Small intestine (tissue), 7 donors: Measurements from ENCODE around the gene PRR3. TPM values are rescaled to one million over a fixed set of nuclear protein-coding genes. Genes with fewer than 3 reads are reported as not detected.

Source experiments
- DNase-seq, 2 donors: peaks; one replicate each; pipeline versions ENCODE4 v3.0.0 to v3.0.0-alpha.2; 2013
- FAIRE-seq: peaks from 2 replicates; lab custom pipeline; 2012; peaks lifted over from hg19 to GRCh38; lab: Jason Lieb, UNC
- H3K27ac ChIP-seq, 3 donors: one replicate each; pipeline ENCODE4 v1.5.1; 2013; ENCODE audit warnings: low read length in 2 of 3, mild to moderate bottlenecking in 2 of 3, control low read depth in 1 of 3, inconsistent platforms in 1 of 3, low read depth in 1 of 3, moderate library complexity in 1 of 3
- H3K27me3 ChIP-seq, 3 donors: one replicate each; pipeline ENCODE4 v1.6.1; 2013; ENCODE audit warnings: low read length in 3 of 3, inconsistent platforms in 1 of 3; ENCODE audit not compliant: control insufficient read depth in 3 of 3, insufficient read depth in 3 of 3
- H3K36me3 ChIP-seq, 3 donors: one replicate each; pipeline ENCODE4 v1.6.1; 2013; ENCODE audit warnings: low read length in 3 of 3, inconsistent platforms in 1 of 3, low read depth in 1 of 3, mild to moderate bottlenecking in 1 of 3, moderate library complexity in 1 of 3; ENCODE audit not compliant: control insufficient read depth in 3 of 3, insufficient read depth in 2 of 3
- H3K4me1 ChIP-seq, 3 donors: one replicate each; pipeline ENCODE4 v1.6.1; 2013; ENCODE audit warnings: low read length in 2 of 3, inconsistent platforms in 1 of 3, low read depth in 1 of 3, mild to moderate bottlenecking in 1 of 3, moderate library complexity in 1 of 3; ENCODE audit not compliant: control insufficient read depth in 3 of 3, insufficient read depth in 2 of 3
- H3K4me3 ChIP-seq, 3 donors: one replicate each; pipeline ENCODE4 v1.5.1; 2013; ENCODE audit warnings: low read length in 3 of 3, control low read depth in 1 of 3, inconsistent platforms in 1 of 3, low read depth in 1 of 3, mild to moderate bottlenecking in 1 of 3, moderate library complexity in 1 of 3
- H3K9me3 ChIP-seq, 2 donors: one replicate each; pipeline ENCODE4 v1.6.1; 2013; ENCODE audit warnings: low read depth in 1 of 2, low read length in 1 of 2; ENCODE audit not compliant: control insufficient read depth in 2 of 2, insufficient read depth in 1 of 2
- WGBS, 3 donors: extraction: QIAGEN DNeasy Blood & Tissue Kit; methylation state at CpG; one replicate each; pipeline ENCODE4 v1.1.7; 2013; 5-methylcytosine and 5-hydroxymethylcytosine counted together
- polyA plus RNA-seq, 4 donors: library from polyadenylated mRNA; stranded (reverse) in 3 of 4; unstranded in 1 of 4; fragments of 200-250 nt in 3 of 4; fragments of 120-200 nt in 1 of 4; gene quantifications; one replicate each; pipeline versions ENCODE4 v1.2.1 to v1.2.3, GENCODE V29; 2013
- donor health status: healthy with polysubstance abuse.
- donor health status: control.
- donor health status: control.
- donor health status: Bipolar disorder and iron deficiency.
- donor health status: healthy.

Gene PRR3
- polyA plus RNA-seq, 4 donors = 3.6 to 15.2 (median 5.1) TPM

- H3K4me1 ChIP-seq = no peaks in the 10 kb centered on the region
- no peak overlapping the region for H3K27ac ChIP-seq
- FAIRE-seq (no peak), DNase-seq (no peak)
- WGBS, 3 donors = 89 to 91% (median 91%) methylated on average over 30 to 39 of the region's 39 CpGs
- H3K27me3 ChIP-seq = no peaks in the 10 kb centered on the region
- H3K36me3 ChIP-seq = peaks cover 43 to 81% (median 48%) of the 10 kb centered on the region in 3 donors
- H3K4me3 ChIP-seq = no peak overlapping the region
- H3K9me3 ChIP-seq = no peaks in the 10 kb centered on the region
These were observed 44.9 kb downstream of the PRR3 start for GRCh38 chr6:30601815-30602641.

GRCh38 chr6:30603961-30604360 is 46.9 kb downstream of the PRR3 start:
- no peaks in the 10 kb centered on the region for H3K4me1 ChIP-seq
- WGBS, 3 donors = 93 to 96% (median 94%) methylated on average over 13 of the region's 13 CpGs
- H3K27me3 ChIP-seq = no peaks in the 10 kb centered on the region
- H3K4me3 ChIP-seq = no peak overlapping the region
- no peak for FAIRE-seq
- no peak overlapping the region for H3K27ac ChIP-seq
- no peaks in the 10 kb centered on the region for H3K9me3 ChIP-seq
- DNase-seq = no peak
- peaks cover 51 to 84% (median 52%) of the 10 kb centered on the region in 3 donors for H3K36me3 ChIP-seq

DNA sequence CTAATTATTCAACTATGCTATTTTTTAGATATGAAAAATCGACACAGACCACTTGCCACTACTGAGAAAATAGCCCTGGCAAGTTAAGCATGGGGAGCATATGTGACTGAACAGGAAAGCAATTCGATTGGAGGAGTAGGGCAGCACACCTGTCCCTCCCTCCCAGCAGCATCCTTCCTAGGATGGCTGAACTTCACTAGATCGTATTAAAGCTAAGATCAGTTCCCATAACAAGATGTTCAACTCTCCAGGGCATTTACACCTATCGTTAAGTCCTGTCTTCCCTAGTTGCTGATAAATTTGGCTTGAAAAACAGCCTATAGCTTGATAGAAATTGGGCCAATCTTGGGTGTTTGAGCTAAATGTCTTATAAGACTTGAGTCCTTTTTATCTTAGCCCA is 53.0 kb downstream of the PRR3 start:
- FAIRE-seq = no peak
- 69 to 77% (median 72%) methylated on average over 4 of the region's 4 CpGs for WGBS, 3 donors

GRCh38 chr6:30611150-30611855 is 54.2 kb downstream of the PRR3 start:
- no peak overlapping the region for H3K4me3 ChIP-seq
- no peaks in the 10 kb centered on the region for H3K9me3 ChIP-seq
- H3K27ac ChIP-seq = peak overlapping the region in 1 of 3 donors; percentile 49
- H3K27me3 ChIP-seq = no peaks in the 10 kb centered on the region
- peaks cover 0 to 14% (median 3%) of the 10 kb centered on the region in 3 donors for H3K4me1 ChIP-seq
- DNase-seq = no peak
- H3K36me3 ChIP-seq = peaks cover 8 to 29% (median 21%) of the 10 kb centered on the region in 3 donors
- 76 to 81% (median 81%) methylated on average over 9 of the region's 9 CpGs for WGBS, 3 donors
- FAIRE-seq = no peak

More for the DNA sequence above, 53.0 kb downstream of the PRR3 start:
- H3K27ac ChIP-seq = no peak overlapping the region
- DNase-seq = no peak
- H3K36me3 ChIP-seq = peaks cover 15 to 37% (median 26%) of the 10 kb centered on the region in 3 donors
- H3K9me3 ChIP-seq = no peaks in the 10 kb centered on the region
- no peaks in the 10 kb centered on the region for H3K27me3 ChIP-seq
- H3K4me3 ChIP-seq = no peak overlapping the region
- H3K4me1 ChIP-seq = peaks cover 0 to 14% (median 3%) of the 10 kb centered on the region in 3 donors

GRCh38 chr6:30611856-30612194 is 54.7 kb downstream of the PRR3 start:
- Histone ChIP-seq H3K36me3 (peaks cover 4 to 30% (median 21%) of the 10 kb centered on the region in 3 donors), H3K27me3 (no peaks in the 10 kb centered on the region), H3K9me3 (no peaks in the 10 kb centered on the region), H3K4me3 (no peak overlapping the region), H3K27ac (peak overlapping the region in 1 of 3 donors; percentile 49), H3K4me1 (peaks cover 0 to 14% (median 3%) of the 10 kb centered on the region in 3 donors)
- WGBS, 3 donors = 69 to 80% (median 76%) methylated on average over 2 of the region's 2 CpGs
- DNase-seq (no peak), FAIRE-seq (no peak)

- Histone ChIP-seq H3K9me3 (no peaks in the 10 kb centered on the region), H3K27me3 (no peaks in the 10 kb centered on the region), H3K36me3 (peaks cover 4 to 32% (median 21%) of the 10 kb centered on the region in 3 donors), H3K4me1 (peaks cover 0 to 14% (median 3%) of the 10 kb centered on the region in 3 donors), H3K27ac (no peak overlapping the region), H3K4me3 (no peak overlapping the region)
- DNase-seq (no peak), FAIRE-seq (no peak)
- WGBS, 3 donors = 67 to 81% (median 73%) methylated on average over 1 of the region's 1 CpG
These were observed 55.1 kb downstream of the PRR3 start for GRCh38 chr6:30612213-30612612.

GRCh38 chr6:30612687-30613248 is 55.7 kb downstream of the PRR3 start:
- DNase-seq = no peak
- H3K9me3 ChIP-seq = no peaks in the 10 kb centered on the region
- H3K4me3 ChIP-seq = no peak overlapping the region
- peak overlapping the region in 2 of 3 donors; percentile 21 to 33 for H3K27ac ChIP-seq
- H3K36me3 ChIP-seq = peaks cover 4 to 30% (median 16%) of the 10 kb centered on the region in 3 donors
- 65 to 67% (median 65%) methylated on average over 6 of the region's 6 CpGs for WGBS, 3 donors
- FAIRE-seq = no peak
- H3K27me3 ChIP-seq = no peaks in the 10 kb centered on the region
- H3K4me1 ChIP-seq = peaks cover 0 to 14% (median 3%) of the 10 kb centered on the region in 3 donors
